ENCODE data around the gene NXN.
"Not testable (repeated sequence)": the region's sequence is repeated elsewhere in the genome, so short reads cannot be mapped to it uniquely, and the experiment has no call there.

The NXN gene

DNA sequence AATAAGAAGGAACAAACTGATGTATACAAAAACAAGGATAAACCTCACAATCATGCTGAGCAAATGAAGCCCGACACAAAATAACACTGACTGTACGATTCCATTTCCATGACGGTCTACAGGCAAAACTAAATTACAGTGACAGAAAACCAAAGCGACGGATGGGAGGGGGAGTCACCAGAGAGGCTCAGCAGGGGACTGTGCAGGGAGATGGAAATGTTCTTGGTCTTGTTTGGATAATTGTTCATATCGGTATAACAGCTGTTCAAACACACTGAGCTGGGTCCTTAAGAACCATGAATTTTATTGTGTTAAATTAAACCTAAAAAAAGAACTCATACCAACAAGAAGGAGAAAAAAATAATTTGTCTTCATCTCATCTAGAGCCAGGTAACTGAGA is 97.8 kb downstream of the NXN start:
- no peak for DNase-seq

DNA sequence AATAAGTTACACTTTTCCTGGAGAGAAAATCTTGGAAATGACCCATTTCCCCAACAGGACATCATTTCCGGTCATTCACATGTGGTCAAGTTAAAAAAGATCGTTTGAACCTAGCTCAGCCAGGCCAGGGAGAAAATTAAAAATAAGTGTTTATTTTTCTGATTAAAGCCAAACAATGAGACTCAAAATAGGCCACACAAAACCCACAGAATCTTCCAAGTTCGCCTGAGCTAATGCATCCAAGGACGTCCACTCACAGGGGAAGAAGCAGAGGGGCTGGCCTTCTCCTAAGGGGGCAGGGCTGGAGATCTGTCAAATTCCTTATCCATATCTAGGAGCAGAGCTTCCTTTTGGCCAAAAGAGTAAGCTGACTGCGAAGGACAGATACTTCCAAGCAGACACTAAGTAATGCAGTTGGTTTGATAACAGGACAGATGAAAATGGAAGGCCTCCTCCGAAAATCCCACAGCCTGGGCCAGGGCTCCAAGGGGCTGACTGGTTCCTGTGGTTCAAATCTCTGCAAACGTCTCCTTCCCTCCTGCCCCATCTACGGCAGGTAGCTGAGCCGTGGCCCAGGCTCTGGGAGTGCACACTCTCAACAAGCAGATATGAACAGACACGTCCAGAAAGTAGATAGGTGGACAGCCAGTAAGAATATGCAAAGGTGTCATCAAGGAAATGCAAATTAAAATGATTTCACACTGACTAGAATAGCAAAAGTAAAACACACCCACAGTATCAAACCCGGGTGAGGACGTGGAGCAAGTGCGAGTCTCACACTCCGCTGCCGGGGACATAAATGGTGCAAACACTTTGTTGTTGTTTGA is 98.9 kb downstream of the NXN start:
- DNase-seq, result no peak

DNA sequence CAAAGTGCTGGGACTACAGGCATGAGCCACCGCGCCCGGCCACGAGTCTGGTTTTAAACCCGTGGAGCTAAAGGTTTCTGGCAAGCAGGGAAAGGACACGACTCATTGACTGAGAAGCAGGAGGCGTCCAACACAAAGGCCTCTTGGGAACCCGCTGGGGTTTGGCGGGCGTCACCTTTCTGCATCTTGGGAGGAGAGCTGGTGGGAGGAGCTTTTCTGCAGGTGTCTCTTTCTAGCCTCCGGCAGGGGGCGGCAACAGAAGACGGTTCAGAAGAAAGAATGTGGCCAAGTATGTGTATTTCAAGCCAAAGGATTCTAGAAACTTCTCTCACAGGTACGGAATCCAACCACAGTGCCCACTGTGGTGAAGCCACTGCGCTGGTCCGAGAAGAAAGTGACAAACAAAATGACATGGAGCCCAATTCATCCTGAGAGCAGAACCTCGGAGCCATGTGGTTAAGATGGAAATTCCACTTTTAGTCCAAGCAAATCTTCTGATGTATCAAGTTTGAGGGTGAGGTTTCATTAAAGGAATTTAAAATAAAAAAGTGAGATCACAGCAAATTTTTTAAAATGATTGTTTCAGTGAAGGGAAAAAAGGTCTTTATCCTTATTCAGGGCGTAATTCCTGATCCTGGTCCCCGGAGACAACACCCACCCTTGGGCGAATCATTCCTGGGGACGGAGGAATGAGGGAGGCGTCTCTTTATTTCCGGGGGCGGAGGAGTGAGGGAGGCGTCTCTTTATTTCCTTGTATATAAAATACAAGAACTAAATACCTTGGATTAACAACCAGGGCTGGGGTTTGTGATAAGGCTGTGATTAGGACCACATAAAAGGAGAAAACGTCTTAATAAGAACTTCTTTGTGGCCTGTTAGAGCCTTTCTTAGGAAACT is 99.8 kb downstream of the NXN start:
- DNase-seq, result peak; percentile 83

DNA sequence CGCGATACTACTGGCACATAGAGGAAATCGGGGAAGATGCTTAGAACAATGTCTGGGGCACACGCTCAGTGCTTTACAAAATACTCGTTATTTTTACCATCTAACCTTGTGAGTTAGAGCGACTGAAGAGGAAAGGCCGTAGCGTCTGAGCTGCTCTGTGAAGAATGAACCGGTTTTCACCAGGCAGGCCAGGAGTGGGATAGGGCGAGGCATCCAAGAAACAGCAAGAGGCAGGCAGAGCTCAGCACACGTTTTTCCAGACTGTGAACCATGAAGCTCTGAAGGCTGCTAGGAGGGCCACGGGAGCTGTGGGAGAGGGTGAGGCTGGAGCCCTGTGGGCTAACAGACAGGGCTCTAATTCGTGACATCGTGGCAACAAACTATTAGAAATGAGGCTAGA is 101.9 kb downstream of the NXN start:
- no peak for DNase-seq

DNA sequence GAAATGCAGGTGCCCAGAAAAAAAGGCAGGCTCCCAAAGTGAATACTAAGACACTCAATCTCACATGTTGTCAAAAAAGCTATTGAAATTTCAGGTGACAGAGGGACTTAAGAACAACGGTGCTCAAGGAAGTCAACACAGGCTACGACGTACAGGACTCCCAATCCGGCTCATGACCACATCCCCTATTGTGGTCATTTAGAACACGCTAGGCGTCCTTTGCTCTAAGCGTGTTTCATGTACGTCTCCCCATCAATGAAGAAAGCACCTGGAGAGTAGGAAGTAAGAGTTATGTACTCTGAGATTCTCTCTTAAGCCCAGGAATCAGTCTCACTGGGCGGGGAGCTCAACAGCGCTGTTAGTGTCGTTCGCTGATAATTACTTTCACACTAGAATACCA is 103.3 kb downstream of the NXN start:
- peak; percentile 33 for DNase-seq

DNA sequence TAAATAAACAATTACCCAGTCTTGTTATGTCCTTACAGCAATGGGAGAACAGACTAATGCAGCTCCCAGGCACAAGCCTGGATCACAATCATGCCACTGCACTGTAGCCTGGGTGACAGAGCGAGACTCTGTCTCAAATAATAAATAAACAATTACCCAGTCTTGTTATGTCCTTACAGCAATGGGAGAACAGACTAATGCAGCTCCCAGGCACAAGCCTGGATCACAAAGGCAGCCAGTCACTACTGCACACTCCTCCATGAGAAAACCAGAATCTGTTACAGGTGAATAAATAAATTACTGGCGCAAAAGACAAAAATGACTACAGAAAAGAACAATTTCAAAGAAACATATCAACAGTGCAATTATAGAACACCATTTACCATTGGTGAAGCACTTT is 105.0 kb downstream of the NXN start:
- not testable (repeated sequence) for DNase-seq

DNA sequence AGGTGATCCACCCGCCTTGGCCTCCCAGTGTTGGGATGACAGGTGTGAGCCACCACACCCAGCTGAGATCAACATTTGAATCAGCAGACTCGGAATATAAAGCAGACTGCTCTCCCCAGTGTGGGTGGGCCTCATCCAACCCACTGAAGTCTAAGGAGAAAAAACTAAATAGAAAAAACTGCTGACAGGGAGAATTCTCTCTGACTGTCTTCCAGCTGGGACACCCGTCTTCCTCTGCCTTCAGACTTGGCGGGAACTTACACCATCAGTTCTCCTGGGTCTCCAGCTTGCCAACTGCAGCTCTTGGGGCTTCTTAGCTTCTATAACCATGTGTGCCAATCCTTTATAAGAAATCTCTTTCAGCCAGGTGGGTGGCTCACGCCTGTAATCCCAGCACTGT is 106.7 kb downstream of the NXN start:
- no peak for DNase-seq

DNA sequence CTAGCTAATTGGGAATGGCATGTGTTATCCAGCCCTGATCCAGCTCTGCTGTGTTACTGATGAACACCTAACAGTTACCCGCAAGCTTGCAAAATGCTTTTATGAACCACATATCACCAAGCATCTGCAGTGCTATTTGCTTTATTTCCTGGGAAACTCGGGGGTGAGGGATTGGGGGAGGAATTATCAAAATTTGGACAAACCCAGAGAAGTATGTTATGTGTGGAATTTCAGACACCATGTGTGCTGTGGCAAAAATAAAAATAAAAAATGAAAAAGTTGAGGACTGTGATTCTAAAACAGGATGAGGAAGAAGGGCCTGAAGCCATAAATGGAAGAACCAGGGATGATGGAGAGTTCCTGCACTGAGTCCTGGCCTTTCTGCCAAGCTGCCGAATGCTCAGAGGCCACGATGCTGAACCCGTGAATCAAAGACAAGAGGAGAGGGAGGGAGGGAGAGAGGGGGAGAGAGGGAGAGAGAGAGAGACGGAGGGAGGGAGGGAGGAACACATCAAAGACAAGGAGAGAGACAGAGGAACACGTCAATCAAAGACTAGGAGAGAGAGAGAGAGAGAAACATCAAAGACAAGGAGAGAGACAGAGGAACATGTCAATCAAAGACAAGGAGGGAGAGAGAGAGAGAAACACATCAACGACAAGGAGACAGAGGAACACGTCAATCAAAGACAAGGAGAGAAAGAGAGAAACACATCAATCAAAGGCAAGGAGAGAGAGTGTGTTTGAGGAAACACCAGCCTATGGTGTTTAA is 107.6 kb downstream of the NXN start:
- DNase-seq, result no peak

DNA sequence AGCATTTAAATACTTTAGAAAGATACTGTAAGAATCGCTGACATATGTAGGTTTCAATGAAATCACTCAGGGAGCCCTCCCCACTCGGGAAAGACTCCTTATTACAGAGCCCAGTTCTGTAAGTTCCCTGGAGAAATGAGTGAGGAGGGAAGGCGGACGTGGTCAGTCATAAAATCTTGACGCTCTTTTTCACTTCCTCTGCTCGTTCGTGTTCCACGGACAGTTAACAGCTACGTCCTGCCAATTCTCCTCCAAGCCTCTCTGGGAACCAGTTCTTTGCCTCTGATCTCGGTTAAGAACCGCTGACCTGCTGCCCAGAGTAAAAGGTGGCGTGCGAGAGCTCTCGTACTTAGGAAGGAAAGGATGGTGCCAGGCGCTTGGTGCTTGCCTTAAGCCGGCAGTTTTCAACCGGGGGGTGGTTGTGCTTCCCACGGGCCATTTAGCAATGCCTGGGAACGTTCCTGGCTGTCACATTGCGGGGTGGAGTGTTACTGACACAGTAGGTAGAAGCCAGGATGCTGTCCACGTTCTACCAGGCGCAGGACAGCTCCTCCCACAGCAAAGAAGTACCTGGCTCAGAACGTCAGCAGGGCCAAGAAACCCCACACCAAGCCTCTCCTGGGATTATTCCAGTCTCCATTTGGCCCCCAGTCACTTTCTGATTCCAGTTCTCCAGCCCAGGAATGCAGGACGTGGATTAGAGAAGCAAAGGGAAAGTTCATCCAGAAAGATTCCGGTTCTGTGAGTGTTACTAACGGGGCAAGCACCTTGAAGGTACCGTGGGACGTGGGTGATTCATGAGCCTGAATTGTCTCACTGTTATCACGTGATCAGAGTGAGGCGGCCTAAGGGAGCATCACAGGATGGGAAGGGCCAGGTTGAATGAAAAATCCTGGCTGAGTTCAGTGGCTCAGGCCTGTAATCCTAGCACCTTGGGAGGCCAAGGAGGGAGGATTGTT is 109.7 kb downstream of the NXN start:
- DNase-seq, result no peak

DNA sequence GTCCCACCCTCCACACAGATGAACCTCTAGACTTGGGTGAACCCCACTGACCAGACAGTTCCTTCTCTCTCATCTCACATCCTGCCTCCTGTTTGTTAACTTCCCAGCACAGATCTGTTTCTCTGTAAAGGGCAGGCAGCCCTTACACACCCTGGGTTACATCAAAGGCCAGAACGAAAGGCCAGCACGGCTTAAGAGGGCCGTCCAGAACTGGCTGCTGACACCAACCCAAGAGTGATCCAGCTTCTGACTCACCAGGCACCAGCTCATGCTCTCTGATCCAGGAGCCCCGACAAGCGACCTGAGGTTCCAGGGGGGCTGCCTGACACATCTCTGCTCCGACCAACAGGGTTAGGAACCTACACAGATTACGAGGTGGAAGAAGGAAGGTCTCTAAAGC is 110.5 kb downstream of the NXN start:
- no peak for DNase-seq

DNA sequence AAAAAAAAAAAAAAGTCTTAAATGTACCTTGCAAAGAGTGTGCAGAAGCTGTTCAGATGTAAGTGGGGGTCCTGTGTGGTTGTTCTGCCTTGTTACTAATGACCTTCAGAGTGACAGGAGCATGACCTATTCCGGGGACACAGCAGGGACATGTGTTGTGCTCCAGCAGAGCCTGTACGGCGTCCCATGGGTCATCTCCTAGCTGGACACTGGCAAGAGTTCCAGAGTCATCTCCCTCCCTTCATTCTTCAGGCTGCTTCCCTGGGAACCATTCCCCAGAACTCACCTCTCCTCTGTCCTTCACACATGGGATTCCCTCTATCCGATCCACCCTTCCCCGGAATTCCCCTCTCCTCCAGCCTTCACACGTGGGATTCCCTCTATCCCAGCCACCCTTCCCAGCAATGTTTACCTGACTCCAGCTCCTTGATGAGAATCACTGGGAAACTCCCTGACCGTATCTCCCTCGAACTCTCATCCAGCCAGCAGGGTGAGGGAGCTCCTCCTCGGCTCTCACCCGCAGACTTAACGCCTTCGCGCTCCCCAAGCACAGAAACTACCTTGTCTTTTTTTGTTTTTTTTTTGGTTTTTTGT is 111.6 kb downstream of the NXN start:
- no peak for DNase-seq

DNA sequence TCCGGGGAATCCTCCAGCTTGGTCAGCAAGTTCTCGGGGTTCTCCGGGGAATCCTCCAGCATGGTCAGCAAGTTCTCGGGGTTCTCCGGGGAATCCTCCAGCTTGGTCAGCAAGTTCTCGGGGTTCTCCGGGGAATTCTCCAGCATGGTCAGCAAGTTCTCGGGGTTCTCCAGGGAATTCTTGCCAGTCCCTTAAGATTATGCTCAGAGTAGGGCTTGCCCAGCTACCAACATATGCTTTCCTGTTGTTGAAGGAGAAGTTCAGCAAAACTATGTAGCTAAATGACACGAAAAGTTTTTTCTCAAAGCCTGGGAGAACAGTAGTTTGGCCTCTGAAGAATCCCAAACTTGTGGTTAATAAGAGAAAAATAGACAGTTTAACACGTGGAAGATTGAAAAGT is 112.3 kb downstream of the NXN start:
- DNase-seq, result not testable (repeated sequence)

DNA sequence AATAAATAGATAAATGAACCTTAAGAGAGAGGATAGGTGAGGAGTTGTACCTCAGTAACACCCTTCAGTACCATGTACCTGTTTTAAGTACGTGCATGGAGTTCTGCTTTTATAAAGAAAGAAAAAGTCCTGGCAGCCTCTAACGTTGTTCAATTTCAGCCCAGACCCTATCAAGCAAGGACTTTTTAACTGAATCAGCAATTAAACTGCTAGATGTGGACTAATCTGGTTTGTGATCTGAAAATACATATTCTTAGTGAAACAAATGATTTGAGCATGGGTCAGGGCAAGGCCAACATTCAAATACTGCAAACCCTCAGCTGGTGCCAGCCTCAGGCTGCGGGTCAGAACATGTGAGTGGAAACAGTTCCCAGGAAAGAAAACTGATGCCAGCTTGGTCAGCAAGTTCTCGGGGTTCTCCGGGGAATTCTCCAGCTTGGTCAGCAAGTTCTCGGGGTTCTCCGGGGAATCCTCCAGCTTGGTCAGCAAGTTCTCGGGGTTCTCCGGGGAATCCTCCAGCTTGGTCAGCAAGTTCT is 112.9 kb downstream of the NXN start:
- DNase-seq, result no peak

DNA sequence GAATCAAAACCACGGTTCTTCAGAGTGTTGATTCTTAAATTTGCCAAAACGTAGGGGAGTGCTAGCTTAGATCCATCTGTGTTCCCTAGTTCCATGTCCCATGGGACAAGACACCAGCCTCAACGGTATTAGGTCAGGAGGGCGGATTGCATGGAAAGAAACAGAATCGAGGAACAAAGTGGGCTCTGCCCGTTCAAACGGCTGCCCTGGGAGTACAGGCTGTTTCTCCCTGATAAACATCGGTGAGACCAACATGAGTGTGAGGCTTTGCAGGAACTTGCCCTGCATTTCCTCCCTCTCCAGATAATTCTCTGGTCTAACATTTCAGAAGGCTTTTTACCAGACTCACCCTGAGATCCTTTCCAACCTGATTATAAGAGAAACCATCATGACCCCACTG is 115.3 kb downstream of the NXN start:
- no peak for DNase-seq

DNA sequence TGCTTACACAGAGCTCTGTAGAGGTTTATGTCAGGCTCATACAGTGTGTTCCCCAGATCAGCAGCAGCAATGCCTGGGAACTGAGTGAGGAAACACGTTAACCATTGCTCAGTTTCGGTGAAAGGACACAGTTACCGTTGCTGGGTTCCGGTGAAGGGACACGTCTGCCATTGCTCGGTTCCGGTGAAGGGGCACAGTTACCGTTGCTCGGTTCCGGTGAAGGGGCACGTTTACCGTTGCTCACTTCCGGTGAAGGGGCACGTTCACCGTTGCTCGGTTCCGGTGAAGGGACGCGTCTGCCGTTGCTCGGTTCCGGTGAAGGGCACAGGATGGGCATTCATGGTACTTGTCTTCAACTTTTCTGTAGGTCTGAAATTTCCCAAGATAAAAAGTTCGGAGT is 115.7 kb downstream of the NXN start:
- DNase-seq, result no peak

DNA sequence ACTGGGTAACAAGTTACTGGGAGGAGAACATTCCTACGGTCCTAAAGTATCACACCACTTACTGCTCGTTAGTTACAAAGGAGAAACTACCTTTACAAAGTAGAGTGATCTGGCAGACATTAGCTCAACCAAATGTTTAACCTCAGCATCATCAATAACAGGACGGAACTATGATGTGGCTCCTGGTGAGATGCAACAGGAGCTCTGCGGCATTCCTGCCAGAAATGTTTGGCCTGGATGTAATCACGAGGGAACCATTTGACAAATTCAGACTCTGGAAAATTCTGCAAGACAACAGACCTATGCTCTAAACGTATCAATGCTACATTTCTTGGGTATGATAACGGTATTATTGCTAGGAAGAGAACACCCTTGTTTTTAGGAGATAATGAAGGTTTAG is 117.0 kb downstream of the NXN start:
- DNase-seq, result no peak

DNA sequence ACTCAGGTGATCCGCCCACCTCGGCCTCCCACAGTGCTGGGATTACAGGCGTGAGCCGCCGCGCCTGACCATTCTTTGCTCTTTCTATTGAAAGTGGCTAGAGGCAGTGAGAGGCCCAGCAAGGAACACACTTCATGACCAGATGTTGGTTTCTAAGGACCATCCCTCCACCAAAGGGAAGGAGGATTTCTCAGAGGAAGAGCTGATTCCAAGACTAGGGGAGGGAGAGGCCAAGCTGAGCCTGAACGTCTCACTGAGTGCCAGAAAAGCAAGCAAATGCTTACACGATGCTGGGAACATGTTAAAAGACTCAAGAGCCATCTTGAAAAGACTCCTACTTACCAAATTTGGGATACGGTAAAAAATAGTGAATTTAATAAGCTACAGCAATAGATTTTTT is 118.2 kb downstream of the NXN start:
- no peak for DNase-seq

DNA sequence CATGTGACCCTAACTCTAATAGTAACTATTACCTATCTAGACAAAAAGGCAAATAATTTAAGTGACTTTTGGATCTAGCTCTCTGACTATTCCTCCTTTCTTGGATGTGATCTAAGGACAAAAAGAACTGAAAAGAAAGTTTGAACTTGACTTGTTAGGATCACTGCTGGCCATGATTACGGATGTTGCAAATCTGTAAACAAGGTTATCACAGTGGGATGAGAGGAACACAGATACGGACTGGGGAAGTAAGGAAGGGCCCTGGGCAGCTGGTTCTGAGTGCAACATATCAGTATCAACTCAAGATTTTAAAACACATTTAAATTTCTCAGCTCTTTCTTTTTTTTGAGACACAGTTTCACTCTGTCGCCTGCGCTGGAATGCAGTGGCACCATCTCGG is 118.8 kb downstream of the NXN start:
- no peak for DNase-seq

DNA sequence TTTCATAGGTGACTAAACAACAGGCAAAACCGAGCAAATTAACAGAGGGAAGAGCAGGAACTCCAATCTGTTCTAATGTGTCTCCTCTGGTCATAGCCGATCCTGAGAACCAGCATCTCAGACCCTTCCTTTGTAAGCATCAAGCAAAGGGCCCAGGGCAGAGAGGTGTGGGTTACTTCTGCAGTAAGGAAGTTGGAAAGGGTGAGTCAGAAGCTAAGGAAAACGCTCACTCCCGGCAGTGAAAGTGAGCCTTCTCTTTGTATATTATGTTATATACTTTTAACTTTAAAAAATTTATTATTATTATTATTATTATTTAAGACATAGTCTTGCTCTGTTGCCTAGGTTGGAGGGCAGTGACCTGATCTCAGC is 119.8 kb downstream of the NXN start:
- DNase-seq, result no peak

DNA sequence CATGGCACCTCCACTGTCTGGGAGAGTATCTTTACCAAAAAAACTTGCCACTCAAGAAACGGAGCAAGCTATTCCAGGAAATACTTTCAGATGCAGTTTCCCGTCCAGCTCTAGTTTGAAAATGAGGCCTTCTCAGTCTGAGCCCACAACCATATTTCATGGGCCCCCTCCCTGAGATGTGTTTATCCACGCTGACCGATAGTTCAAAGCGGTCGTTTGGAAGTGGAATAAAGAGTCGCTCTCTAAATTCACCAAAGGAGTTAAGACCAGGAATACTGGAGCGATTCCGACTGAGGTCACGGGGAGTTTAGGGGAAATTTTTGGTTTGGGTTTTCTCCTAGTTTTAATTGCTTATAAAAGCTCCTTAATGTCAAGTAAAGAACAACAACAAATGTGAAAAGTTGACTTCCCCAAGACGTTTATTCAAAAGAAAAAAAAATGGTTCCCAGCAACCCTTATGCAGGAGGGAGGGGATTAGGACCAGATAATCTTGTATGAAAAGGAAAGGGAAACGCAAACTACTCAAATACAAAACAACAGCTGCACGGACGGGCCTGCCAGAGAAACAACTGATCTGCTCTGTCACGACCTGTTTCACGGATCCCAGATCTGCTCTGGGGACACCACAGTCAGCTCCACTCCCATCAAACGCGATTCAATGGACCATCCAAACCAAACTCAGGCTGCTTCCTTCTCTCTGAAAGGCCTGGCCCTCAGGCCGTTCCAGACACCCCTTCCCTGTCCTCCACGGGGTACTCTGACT is 120.3 kb downstream of the NXN start:
- DNase-seq, result no peak

DNA sequence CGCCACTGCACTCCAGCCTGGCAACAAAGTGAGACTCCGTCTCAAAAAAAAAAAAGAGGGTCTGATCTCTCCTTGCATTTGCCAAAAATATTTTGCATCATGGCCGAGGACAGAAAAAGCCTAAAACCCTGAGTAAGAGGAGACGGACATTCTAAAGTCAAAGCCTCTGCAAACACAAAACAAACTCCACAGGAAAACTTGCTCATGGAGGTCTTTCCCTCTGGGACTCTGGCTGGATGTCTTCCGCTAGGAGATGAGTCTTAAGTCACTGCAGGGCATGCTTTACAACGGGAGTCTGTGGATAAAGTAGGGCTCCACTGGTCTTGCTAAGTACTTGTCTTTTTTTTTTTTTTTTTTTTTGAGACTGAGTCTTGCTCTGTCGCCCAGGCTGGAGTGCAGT is 123.4 kb downstream of the NXN start:
- DNase-seq, result no peak
